ENCODE results near the gene RBPJL. TPM values are rescaled to one million over a fixed set of nuclear protein-coding genes. Genes with fewer than 3 reads are reported as not detected.

RBPJL gene
- polyA plus RNA-seq, 1 experiment = not detected

DNA sequence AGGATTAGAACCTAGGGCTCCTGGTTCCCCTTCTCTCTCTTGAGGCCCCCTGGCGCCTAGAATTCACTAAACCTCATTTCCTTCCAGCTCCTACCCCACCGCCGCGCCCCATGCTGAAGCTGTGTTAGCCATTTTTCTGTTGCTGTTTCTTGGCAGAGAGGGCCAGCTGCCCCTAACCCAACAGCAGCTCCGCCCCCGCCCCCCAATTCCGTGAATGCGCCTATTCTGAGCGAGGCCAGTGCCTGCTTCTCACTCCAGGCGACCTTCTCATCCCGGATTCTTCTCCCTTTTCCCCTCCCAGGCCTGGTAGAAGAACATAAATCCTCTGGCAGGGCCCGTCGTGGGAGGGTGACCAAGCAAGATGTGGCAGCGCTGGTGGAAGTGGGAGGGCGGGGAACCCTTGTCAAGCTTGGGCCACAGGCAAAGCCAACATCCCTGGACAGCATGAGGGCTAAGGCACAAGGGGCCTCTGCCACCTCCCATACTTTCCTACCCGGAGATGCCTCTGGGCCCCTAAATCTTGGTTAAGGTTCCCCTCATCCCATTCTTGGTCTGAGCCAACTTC lies 518 bp downstream of the RBPJL start:
- no peak for DNase-seq (ENCODE audit: low read depth)
- CTCF ChIA-PET = interaction anchor here (0.7 to 2.3 kb wide), 5 partner anchors 10 to 676 kb away, joined by 3 to 9 read pairs (median 5); no protein-coding TSS in a partner anchor

GRCh38 chr20:45308117-45308778 lies 1.6 kb downstream of the RBPJL start, which contains the start of gene MATN4:
MATN4 (minus strand) TSS chr20:45308299; CDS start chr20:45305582, 2,717 bp downstream.
- no peak for DNase-seq (ENCODE audit: low read depth)
- no peak for TF ChIP-seq CTCF (IDR thresholded peaks at IDR 0.05; ENCODE audit: insufficient read depth, low read depth, low read length)
- CTCF ChIA-PET = interaction anchor here (1.0 to 2.3 kb wide), 6 partner anchors 9 to 196 kb away, joined by 3 to 9 read pairs (median 5); no protein-coding TSS in a partner anchor
- H3K27me3 ChIP-seq (ENCODE audit: control insufficient read depth, insufficient read depth, low read length) = peaks cover 8% of the 10 kb centered on the region
- no peaks in the 10 kb centered on the region for H3K36me3 ChIP-seq (ENCODE audit: control insufficient read depth, insufficient read depth, low read length)
- POLR2A ChIA-PET = no interaction called here
- H3K4me3 ChIP-seq (ENCODE audit: low read depth, low read length) = no peak within 1 kb of the TSS

More for the DNA sequence above, 518 bp downstream of the RBPJL start:
- no peak for TF ChIP-seq CTCF (IDR thresholded peaks at IDR 0.05; ENCODE audit: insufficient read depth, low read depth, low read length)
- Histone ChIP-seq H3K4me3 (ENCODE audit: low read depth, low read length) (no peak overlapping the region), H3K27me3 (ENCODE audit: control insufficient read depth, insufficient read depth, low read length) (peaks cover 8% of the 10 kb centered on the region), H3K36me3 (ENCODE audit: control insufficient read depth, insufficient read depth, low read length) (no peaks in the 10 kb centered on the region)
- POLR2A ChIA-PET = no interaction called here

DNA sequence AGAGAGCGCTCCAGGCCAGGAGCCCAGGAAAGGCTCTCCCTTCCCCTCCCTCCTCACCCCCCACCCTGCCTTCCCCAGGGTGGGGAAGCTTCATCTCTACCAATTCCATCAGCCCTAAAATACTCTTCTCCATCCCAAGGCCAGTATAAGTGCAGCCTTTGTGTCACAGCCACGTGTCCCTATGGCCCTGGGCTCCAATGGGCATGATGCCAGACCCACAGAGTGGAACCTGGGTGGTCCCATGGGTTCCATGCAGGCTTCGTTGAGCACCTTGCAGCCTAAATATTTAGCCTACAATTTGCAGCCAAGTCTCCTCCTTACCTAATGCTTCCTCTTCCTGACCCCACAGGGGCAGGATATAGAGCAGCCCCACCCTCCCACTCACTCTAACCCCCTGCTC lies 2.4 kb downstream of the RBPJL start:
- DNase-seq (ENCODE audit: low read depth) = no peak
- CTCF ChIA-PET = interaction anchor here (0.9 to 2.3 kb wide), 4 partner anchors 8 to 15 kb away, joined by 3 to 9 read pairs (median 4); no protein-coding TSS in a partner anchor
- no peak for TF ChIP-seq CTCF (IDR thresholded peaks at IDR 0.05; ENCODE audit: insufficient read depth, low read depth, low read length)
- Histone ChIP-seq H3K36me3 (ENCODE audit: control insufficient read depth, insufficient read depth, low read length) (no peaks in the 10 kb centered on the region), H3K4me3 (ENCODE audit: low read depth, low read length) (no peak overlapping the region), H3K27me3 (ENCODE audit: control insufficient read depth, insufficient read depth, low read length) (peaks cover 10% of the 10 kb centered on the region)
- POLR2A ChIA-PET = no interaction called here

DNA sequence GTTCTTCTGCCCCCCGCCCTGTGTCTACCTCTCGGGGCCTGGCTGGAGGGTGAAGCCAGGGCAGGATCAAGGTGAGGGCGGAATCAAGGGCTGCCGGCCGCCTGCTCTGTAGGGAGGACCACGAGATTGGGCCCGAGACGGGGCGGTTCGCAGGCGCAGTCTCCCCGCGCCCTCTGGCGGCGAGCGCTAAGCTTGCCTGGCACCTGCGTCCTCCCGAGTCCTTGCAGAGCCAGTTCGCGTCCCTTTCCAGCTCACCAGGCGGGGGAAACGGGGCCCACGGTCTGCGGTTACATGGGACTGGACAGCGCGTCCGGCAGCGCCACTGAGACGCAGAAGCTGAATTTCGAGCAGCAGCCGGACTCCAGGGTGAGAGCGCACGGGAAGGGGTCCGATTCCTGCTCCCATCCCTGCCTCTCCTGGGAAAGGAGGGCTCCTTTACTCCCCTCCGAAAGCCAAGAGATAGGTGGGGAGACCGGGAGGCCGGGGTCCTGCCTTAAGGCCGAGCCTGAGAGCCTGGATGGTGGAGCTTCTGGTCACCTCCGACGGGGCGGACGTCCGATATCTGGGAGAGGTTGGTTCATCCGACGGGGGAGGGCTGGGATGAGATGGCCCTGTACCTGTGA lies 5.1 kb downstream of the RBPJL start:
- ChIA-PET CTCF (interaction anchor here (0.6 to 4.2 kb wide), 23 partner anchors 9 to 564 kb away, joined by 3 to 43 read pairs (median 4); no protein-coding TSS in a partner anchor), POLR2A (no interaction called here)
- no peak overlapping the region for H3K4me3 ChIP-seq (ENCODE audit: low read depth, low read length)
- TF ChIP-seq CTCF (IDR thresholded peaks at IDR 0.05; ENCODE audit: insufficient read depth, low read depth, low read length) = peak; percentile 92
- peaks cover 12% of the 10 kb centered on the region for H3K27me3 ChIP-seq (ENCODE audit: control insufficient read depth, insufficient read depth, low read length)
- no peaks in the 10 kb centered on the region for H3K36me3 ChIP-seq (ENCODE audit: control insufficient read depth, insufficient read depth, low read length)
- no peak for DNase-seq (ENCODE audit: low read depth)

DNA sequence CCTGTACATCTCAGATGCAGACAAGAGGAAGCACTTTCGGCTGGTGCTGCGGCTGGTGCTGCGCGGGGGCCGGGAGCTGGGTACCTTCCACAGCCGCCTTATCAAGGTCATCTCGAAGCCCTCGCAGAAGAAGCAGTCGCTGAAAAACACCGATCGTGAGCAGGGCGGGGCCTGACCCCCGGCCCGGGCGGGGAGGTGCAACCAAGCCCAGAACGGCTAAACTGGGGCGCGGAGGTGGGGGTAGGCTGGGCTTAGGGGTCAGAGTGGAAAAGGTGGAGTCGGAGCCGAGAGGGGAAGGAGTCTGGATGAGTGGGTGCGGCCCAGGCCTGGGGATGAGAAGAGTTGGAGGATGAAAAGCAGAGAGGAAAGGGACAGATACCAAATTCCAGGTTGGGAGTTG lies 5.6 kb downstream of the RBPJL start:
- Histone ChIP-seq H3K4me3 (ENCODE audit: low read depth, low read length) (no peak overlapping the region), H3K27me3 (ENCODE audit: control insufficient read depth, insufficient read depth, low read length) (peaks cover 17% of the 10 kb centered on the region), H3K36me3 (ENCODE audit: control insufficient read depth, insufficient read depth, low read length) (no peaks in the 10 kb centered on the region)
- DNase-seq (ENCODE audit: low read depth) = no peak
- ChIA-PET POLR2A (no interaction called here), CTCF (interaction anchor here (0.6 to 4.2 kb wide), 23 partner anchors 9 to 761 kb away, joined by 3 to 43 read pairs (median 4); no protein-coding TSS in a partner anchor)
- no peak for TF ChIP-seq CTCF (IDR thresholded peaks at IDR 0.05; ENCODE audit: insufficient read depth, low read depth, low read length)

All from BJ (cell line).